Peyer's patch (tissue), 4 donors: ENCODE data around the gene RAVER1.

ENCODE experiments used
- CTCF ChIP-seq, 6 experiments: fragments of 450-650 bp in 4 of 6; fragments of 200-600 bp in 2 of 6; sonication (generic) in 1 of 6; IDR thresholded peaks; one replicate each; pipeline ENCODE4 v1.5.1; 2017 to 2019; ENCODE audit warnings: antibody characterized with exemption in 6 of 6, mild to moderate bottlenecking in 3 of 6, moderate library complexity in 1 of 6
- POLR2A ChIP-seq, 2 donors: fragments of 450-650 bp; IDR thresholded peaks; one replicate each; pipeline ENCODE4 v1.5.1; 2017; ENCODE audit warnings: antibody characterized with exemption in 2 of 2, mild to moderate bottlenecking in 2 of 2, moderate library complexity in 2 of 2

- TF ChIP-seq CTCF (IDR thresholded peaks at IDR 0.05) (no peak), POLR2A (IDR thresholded peaks at IDR 0.05) (no peak)
Measured at GRCh38 chr19:10320602-10321416, 12.5 kb downstream of the RAVER1 start.
